Hippocampal formation (tissue), 2 donors: ENCODE data around the gene IGFALS.

Experiments
- DNase-seq, 2 donors: peaks; one replicate each; lab custom pipeline; 2025; lab: John Stamatoyannopoulos, UW

The IGFALS gene

GRCh38 chr16:1776991-1777374 lies 16.5 kb downstream of the IGFALS start:
- no peak for DNase-seq

GRCh38 chr16:1776672-1776955 lies 16.9 kb downstream of the IGFALS start:
- DNase-seq: no peak

DNA sequence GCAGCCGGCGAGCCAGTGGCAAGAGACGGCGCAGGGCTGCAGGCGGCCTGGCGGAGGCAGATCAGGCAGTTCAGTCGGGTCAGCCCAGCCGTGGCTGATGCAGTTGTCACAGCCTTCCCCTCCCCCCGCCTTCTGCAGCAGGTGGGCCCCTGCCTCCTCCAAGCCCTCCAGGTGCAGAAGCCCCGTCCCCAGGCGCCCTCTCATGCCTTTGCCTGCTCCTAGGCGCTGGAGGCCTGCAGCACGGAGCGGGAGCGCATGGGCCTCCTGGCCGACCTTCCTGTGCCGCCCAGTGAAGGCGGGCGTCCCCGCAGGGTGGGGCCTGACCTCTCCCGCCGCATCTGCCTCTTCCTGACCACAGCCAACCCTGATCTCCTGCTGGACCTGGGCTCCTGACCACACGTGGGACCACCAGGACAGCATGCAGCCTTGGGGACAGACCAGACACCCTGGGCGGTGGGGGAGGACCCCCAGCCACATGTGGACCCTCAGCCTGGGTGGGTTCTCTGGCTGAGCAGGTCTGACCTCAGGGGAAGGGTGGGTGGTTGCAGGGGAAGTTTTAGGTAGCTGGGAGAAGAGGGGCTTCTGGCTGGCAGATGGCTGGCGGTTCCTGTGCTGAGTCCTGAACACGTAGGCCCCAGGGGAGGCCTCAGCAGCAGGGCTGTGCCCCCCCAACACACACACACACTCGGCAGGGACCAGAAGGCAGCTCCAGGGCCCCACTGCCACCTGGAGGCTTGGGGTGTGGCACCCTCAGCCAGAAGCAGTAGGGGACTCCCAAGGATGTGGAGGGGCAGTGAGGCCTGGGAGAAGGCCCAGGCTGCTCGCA lies 17.4 kb downstream of the IGFALS start:
- no peak for DNase-seq

GRCh38 chr16:1775006-1775845 lies 18.3 kb downstream of the IGFALS start:
- no peak for DNase-seq

- no peak for DNase-seq
These were observed 19.1 kb downstream of the IGFALS start for GRCh38 chr16:1774448-1774780.

GRCh38 chr16:1773703-1774447 lies 19.6 kb downstream of the IGFALS start:
- DNase-seq: no peak

GRCh38 chr16:1772908-1773702 lies 20.4 kb downstream of the IGFALS start, which contains the start of gene MRPS34:
TSS of gene MRPS34 (minus strand) at chr16:1773134. CDS start at chr16:1773119, 15 bp downstream.
- peak; percentile 70 to 74 for DNase-seq

GRCh38 chr16:1772362-1772907 lies 21.1 kb downstream of the IGFALS start, which contains the start of gene EME2:
TSS of gene EME2 (plus strand) at chr16:1772810. CDS start at chr16:1773228, 418 bp downstream.
- DNase-seq: no peak

GRCh38 chr16:1771864-1772361 lies 21.6 kb downstream of the IGFALS start:
- DNase-seq: no peak

GRCh38 chr16:1771188-1771863 lies 22.2 kb downstream of the IGFALS start, which contains the start of gene NME3:
TSS of gene NME3 (minus strand) at chr16:1771543. CDS start at chr16:1771534, 9 bp downstream.
- DNase-seq: peak; percentile 41 to 62

- peak in 1 of 2 donors; percentile 14 for DNase-seq
These were observed 22.9 kb downstream of the IGFALS start for GRCh38 chr16:1770328-1771187.

DNA sequence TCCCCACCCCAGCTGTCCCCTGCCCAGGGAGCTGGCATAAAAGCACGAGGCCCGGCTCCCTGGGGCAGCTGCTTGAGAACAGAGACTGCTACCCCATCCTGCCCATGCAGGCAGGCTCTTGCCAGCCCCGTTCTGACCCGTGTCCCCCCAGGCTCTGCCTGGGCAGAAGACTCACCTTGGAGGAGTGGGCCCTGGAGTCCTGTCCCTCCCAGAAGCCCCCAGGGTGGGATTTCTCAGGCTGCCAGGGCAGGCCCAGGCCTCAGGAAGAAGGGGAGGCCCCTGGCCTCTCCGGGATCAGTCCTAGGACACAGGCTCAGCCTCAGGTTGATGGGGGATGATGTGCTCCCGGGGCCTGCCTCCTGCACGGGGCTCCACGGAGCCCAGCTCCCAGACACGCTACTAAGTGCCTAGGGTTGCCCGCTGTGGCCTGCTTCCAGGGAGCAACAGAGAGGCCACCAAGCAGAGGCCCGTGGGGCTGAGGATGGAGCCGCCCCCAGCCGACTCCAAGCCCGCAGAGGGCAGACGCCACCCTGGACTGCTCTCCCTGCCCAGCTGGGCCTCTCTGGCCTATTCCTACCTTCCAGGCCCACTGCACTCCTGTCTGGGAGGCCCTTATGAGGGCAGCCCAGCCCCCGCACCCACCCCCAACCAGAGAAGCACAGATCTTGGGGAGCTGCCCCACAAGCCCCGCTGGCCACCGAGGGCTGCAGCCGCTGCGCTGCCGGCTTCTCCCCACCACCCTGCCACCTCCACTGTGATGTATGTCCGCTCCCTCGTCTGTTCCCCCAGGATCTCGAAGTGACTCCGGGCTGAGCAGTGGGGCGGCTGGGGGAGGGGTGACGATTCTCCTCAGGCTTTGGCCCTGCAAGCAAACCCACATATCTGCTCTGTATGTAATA lies 23.9 kb downstream of the IGFALS start:
- no peak for DNase-seq

- no peak for DNase-seq
These were observed 24.6 kb downstream of the IGFALS start for GRCh38 chr16:1768767-1769401.

- no peak for DNase-seq
These were observed 25.3 kb downstream of the IGFALS start for GRCh38 chr16:1768061-1768766.

DNA sequence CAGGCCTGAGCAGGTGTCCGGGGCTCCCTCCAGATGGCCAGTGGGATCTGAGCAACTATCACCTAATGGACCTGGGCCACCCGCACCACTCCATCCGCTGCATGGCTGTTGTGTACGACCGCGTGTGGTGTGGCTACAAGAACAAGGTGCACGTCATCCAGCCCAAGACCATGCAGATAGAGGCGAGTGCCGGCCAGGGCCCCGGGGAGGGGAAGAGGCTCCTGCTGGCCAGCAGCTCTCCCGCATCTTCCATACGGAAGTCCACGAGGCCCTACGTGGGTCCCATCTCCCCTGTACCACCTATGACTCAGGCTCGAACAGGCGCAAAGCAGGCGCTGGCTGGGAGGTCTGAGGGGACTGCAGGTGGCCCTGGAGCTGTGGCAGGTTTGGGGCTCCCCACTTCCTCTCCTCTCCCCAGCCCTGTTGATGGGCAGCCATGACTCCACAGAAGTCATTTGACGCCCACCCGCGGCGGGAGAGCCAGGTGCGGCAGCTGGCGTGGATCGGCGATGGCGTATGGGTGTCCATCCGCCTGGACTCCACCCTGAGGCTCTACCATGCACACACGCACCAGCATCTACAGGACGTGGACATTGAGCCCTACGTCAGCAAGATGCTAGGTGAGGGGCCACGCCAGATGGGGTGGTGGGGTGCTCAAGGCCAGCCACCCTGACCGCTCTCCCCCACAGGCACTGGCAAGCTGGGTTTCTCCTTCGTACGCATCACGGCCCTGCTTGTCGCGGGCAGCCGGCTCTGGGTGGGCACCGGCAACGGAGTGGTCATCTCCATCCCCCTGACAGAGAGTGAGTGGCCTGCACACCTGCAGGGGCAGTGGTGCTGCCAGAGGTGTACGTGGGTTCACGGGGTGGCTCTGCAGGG lies 26.1 kb downstream of the IGFALS start:
- DNase-seq: no peak

DNA sequence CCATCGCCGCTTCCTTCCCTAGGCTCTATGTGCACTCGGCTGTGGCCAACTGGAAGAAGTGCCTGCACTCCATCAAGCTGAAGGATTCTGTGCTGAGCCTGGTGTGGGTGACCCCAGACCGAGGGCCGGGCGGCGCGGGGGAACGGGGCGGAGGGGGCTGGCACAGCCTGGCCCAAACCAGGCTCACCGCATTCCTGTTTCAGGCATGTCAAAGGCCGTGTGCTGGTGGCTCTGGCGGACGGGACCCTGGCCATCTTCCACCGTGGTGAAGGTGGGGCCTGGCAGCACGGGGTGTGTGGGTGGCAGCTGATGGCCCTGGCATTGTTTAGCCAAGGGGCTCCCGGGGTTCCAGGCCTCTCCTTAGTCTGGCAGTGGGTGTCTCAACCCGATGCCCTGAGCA lies 26.8 kb downstream of the IGFALS start:
- DNase-seq: no peak
